ENCODE measurements around the gene SYNE2.
"Not testable (repeated sequence)": the region's sequence is repeated elsewhere in the genome, so short reads cannot be mapped to it uniquely, and the experiment has no call there.

Gene SYNE2

GRCh38 chr14:63966407-63966806 lies 113.6 kb downstream of the SYNE2 start:
- no peak for DNase-seq

DNA sequence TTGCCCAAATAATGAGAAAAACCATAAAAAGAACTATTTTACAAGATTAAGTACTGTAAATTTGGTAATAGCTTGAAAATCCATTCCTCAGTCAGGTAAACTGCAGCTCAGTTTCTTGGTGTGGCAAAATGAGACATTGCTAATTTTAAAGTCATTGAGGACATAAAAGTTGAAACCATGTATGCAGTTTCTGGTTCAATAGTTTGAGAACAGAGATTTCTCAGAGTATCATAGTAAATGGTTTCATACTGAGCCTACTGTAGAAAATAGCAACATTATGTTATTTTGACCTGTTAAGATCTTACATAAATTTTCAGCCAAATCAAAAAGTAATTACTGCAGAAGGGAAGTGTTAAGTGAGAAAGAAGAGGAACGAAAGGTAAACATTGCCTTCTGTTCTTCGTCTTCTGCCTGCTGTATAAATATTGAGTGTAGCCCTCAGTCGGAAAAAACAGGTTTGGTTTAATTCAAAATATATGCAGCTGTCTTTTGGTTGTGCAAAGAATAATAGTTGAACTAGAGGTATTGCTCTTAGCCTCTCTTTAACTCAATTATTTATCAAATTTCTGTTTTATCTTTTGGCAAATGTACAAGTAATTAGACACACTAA lies 119.6 kb downstream of the SYNE2 start:
- no peak for DNase-seq

DNA sequence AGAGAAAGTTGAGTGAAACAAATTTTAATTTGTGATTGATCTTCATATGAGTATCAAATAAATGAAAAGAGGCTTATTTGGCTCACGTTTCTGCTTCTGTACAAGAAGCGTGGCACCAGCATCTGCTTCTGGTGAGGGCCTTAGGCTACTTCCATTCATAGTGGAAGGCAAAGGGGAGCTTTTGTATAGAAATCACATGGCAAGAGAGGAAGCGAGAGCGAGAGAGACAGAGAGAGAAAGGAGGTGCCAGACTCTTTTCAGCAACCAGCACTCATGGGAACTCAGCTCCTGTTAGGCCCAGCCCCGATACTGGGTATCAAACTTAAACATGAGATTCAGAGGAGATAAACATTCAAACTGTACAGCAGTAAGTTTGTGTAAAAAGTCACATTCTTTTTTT lies 121.4 kb downstream of the SYNE2 start:
- DNase-seq: no peak

DNA sequence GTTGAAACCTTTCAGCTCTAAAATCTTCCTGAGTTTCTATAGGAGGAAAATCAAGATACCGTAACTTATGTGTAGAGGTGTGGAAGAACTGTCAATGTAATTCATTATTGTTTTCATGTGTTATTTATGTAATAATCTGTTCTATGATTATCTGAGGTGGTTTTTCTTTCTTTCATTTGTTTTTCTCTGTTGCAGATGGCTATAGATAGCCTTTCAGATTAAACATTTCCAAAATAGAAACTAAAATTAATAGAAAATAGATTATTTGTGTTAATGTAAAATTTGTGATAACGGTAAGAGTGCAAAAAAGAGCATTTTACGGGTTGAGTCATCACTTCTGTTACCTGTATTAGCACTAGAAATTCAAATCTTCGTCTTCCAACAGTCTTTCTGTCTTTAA lies 128.8 kb downstream of the SYNE2 start:
- DNase-seq: no peak

DNA sequence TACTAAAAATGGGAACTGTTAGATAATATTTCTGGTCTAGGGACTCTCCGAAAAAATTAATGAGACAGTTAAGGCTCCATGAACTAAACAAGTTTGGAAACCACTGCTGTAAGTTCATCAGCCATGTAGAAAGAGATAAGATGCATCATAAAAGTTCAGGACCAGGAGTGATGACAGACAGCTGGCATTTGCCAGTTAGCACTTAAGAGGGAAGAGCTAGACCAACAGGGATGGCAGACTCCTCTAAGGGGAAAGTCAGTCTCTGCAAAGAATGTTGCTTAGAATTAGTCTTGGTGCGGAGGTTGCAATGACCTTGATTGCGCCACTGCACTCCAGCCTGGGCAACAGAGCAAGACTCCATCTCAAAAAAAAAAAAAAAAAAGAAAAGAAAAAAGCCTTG lies 129.4 kb downstream of the SYNE2 start:
- no peak for DNase-seq

DNA sequence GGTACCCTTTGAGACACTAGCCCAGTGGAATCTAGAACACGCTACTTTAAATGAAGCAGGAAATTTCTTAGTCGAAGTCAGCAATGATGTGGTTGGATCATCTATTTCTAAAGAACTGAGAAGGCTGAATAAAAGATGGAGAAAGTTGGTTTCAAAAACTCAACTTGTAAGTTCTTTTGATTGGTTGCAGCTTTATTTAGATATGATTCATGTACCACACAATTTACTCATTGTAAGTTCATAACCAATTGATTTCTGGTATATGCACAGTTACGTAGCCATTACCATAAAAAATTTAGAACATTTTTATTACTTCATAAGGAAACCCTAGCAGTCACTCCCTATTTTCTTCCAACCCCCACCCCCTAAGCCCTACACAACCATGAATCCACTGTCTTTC lies 129.8 kb downstream of the SYNE2 start:
- DNase-seq: no peak

DNA sequence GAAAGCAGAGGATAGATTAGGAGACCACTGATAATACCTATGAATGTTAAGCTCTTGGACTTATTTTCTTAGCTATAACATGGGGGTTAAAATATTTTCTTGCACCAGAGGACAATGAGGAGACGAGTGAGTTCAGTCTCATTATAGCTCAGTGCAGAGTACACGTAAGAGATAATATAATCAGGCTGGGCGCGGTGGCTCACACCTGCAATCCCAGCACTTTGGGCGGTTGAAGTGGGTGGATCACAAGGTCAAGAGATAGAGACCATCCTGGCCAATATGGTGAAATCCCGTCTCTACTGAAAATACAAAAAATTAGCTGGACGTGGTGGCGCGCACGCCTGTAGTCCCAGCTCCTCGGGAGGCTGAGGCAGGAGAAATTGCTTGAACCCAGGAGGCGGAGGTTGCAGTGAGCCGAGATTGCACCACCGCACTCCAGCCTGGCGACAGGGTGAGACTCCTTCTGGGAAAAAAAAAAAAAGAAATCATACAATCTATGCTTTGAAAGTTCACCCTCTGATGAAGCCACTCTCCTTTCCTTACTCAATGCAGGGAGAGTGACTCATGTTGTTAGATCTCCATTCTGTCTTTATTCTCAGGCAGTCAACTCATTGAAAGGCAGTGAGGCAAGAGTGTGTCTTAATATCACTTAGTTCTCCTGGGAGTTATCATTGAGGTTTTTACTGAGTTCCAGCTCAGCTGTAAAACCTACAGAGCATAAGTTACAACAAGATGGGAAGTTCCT lies 134.2 kb downstream of the SYNE2 start:
- DNase-seq: no peak

DNA sequence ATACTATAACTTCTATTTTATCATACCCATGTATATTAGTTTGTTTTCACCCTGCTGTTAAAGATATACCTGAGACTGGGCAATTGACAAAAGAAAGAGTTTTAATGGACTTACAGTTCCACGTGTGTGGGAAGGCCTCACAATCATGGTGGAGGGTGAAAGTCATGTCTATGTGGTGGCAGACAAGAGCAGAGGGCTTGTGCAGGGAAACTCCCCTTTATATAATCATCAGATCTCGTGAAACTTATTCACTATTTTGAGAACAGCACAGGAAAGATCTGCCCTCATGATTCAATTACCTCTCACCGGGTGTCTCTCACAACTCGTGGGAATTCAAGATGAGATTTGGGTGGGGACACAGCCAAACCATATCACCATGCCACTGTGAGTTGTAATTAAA lies 135.8 kb downstream of the SYNE2 start:
- DNase-seq: no peak

- no peak for DNase-seq
Measured at GRCh38 chr14:63991833-63992232, 139.0 kb downstream of the SYNE2 start.

- no peak for DNase-seq
Measured at GRCh38 chr14:63992858-63993257, 140.1 kb downstream of the SYNE2 start.

DNA sequence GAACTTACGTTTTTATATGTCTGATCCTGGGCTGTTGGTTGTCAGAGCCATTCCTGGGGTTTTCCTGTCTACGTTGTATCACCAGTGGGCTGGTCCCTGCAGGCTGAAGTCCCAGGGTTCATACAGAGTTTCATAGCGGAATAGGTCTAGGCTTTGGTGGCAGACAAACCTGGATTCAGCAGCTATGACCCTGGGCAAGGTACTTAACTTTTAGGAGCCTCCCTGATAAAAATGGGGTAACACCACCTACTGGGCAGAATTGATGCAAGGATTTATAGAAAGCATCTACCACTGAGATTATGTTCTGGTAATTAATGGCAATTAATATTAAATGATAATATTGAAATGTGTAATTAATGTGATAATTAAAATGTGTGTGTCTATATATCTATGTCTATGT lies 141.2 kb downstream of the SYNE2 start:
- no peak for DNase-seq

DNA sequence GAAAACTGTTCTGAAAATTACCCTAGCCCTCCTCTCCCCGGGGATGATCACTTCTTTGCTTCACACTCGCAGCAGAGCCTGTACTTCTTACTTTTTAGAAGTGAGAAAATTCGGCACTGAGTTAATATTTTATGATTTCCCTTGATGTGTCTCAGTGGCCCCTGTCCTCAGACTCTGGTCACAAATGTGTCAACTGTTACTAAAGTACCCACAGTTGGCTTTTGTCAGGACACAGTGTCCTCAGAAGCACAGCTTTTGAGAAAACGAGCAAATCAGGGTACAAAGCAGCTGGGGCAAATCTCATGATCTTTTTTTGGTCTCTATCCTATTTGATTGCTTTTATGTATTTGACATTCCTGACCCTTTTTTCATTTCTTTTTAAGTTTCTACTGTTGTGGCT lies 142.5 kb downstream of the SYNE2 start:
- no peak for DNase-seq

- no peak for DNase-seq
Measured at GRCh38 chr14:63996016-63996415, 143.2 kb downstream of the SYNE2 start.

DNA sequence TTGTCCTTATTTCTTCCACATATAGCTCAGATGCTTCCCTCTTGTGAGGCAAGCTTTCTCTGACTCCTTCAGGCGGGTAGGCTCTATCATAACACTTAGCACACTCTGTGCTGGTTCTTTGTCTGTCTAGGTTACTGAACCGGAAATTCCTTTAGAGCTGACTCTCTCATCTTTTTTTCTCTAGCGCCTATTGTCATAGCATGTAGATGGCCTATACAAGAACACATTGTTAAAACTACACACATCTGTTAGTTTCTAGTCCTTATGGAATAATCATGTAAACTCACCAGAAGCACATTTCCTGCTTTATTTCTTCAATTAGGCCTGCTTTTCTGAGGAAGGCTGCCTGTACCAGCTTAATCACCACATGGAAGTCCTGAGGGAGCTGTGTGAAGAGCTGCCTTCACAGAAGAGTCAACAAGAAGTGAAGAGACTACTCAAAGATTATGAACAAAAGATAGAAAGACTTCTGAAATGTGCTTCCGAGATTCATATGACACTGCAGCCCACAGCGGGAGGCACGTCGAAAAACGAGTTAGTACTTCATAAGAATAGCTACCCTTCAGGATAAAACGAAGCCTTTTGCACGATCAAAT lies 143.9 kb downstream of the SYNE2 start:
- no peak for DNase-seq

GRCh38 chr14:64000749-64001148 lies 147.9 kb downstream of the SYNE2 start:
- no peak for DNase-seq

DNA sequence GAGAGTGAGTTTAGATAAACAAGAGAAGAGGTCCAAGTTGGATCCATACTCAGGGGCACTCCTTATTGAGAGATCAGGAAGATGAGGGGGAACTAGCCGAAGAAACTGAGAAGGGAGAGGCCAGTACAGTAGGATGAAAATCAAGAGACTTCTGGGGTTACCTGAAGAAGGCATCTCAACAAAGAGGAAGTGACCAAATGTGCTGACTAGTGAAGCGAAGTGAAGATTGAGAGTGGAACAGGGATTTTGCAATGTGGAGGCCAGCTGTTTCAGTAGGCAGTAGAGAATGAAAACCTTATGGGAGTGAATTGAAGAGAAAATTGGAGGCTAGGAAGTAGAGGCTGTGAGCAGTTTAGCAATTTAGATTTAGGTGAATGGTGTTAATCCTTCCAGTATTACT lies 153.0 kb downstream of the SYNE2 start:
- no peak for DNase-seq

GRCh38 chr14:64008016-64008415 lies 155.2 kb downstream of the SYNE2 start:
- peak; percentile 79 for DNase-seq

DNA sequence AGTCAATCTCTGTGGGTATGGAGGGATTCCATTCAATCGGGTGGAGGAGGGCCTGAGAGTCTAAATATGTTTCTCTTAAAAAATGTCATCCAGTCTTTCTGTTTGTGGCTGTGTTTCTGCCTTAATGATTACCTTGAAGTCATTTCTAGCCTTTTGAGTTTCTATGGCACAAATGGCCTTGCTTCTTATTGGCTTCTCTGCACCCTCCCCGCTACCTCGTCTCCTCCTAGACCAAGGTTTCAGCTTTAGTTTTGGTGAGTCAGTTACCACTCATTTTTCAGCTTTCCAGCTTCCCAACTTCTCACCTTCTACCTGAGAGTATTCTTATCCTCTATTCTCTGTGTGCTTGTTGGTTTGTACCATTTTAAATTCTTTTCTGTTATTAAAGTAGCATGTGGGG lies 159.2 kb downstream of the SYNE2 start:
- no peak for DNase-seq

DNA sequence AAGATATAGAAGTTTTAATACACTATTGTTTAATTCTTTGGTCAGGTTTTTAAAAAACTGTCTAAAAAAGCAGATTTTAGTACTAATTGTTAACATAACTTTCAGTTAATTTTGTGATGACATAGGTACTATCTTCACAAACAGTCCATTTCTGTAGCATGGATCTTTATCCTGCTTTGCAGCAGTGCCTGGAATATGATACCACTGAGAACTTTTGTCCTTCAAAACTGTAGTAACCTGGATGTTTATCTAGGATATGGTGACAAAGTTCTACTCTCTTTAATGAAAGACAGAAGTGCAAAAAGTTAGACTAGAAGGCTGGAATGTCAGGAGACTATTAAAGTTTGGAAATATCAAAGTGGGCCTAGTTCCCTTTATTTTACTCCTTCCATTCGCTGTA lies 159.9 kb downstream of the SYNE2 start:
- no peak for DNase-seq

DNA sequence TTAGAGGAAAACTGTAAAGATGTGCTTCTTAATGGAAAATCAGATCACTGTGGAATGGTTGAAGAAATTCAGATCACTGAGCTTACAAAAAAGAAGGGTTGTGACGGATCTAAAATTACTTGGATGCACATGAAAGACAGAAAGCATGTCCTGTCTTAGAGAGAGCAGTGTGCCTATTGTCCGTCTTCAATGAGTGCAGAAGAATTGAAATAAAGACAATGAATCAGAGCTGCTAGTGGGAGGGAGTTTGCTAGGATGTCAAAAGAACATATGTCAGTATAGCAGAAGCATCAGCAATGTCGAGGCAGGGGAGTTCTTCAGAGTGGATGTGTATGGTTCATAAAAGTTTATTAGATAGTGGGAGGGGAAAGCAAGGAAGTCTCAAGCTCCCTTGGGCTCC lies 172.7 kb downstream of the SYNE2 start:
- DNase-seq: no peak

- DNase-seq: no peak
Measured at GRCh38 chr14:64026600-64026999, 173.8 kb downstream of the SYNE2 start.

GRCh38 chr14:64035143-64035542 lies 182.3 kb downstream of the SYNE2 start:
- no peak for DNase-seq

- not testable (repeated sequence) for DNase-seq
Measured at GRCh38 chr14:64037869-64038745, 185.3 kb downstream of the SYNE2 start.

All from NCI-H82 (cell line).